ENCODE results near the gene ZBTB20.

DNA sequence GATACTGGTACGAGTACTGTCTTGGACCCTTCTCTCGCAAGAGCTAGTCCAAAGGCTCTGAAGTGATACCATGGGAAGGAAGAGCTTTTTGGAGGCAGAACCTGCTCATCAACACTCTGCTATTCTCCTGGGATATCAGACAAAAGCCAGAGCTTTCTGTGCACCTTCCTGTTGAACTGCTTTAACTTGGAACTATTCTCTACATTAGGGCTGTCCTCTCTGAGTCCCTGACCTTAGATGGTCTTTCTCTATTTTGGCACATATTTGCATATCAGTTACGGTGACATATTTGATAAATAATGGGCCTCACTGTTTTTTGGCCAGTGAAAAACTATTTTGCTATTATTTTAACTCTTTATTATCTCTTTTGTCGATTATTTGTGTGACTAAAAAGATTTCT, 706.4 kb downstream of the ZBTB20 start:
- TF ChIP-seq, protein P1, sequence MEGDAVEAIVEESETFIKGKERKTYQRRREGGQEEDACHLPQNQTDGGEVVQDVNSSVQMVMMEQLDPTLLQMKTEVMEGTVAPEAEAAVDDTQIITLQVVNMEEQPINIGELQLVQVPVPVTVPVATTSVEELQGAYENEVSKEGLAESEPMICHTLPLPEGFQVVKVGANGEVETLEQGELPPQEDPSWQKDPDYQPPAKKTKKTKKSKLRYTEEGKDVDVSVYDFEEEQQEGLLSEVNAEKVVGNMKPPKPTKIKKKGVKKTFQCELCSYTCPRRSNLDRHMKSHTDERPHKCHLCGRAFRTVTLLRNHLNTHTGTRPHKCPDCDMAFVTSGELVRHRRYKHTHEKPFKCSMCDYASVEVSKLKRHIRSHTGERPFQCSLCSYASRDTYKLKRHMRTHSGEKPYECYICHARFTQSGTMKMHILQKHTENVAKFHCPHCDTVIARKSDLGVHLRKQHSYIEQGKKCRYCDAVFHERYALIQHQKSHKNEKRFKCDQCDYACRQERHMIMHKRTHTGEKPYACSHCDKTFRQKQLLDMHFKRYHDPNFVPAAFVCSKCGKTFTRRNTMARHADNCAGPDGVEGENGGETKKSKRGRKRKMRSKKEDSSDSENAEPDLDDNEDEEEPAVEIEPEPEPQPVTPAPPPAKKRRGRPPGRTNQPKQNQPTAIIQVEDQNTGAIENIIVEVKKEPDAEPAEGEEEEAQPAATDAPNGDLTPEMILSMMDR (IDR thresholded peaks at IDR 0.05; ENCODE audit: low read depth, low read length, poor library complexity, severe bottlenecking), result no peak
- no peak for TF ChIP-seq EZH2phosphoT487 (IDR thresholded peaks at IDR 0.05; ENCODE audit: borderline replicate concordance, low read length)
